ENCODE results near the gene KERA.
"Not testable (repeated sequence)": the region's sequence is repeated elsewhere in the genome, so short reads cannot be mapped to it uniquely, and the experiment has no call there.

Gene KERA, protein sequence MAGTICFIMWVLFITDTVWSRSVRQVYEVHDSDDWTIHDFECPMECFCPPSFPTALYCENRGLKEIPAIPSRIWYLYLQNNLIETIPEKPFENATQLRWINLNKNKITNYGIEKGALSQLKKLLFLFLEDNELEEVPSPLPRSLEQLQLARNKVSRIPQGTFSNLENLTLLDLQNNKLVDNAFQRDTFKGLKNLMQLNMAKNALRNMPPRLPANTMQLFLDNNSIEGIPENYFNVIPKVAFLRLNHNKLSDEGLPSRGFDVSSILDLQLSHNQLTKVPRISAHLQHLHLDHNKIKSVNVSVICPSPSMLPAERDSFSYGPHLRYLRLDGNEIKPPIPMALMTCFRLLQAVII

DNA sequence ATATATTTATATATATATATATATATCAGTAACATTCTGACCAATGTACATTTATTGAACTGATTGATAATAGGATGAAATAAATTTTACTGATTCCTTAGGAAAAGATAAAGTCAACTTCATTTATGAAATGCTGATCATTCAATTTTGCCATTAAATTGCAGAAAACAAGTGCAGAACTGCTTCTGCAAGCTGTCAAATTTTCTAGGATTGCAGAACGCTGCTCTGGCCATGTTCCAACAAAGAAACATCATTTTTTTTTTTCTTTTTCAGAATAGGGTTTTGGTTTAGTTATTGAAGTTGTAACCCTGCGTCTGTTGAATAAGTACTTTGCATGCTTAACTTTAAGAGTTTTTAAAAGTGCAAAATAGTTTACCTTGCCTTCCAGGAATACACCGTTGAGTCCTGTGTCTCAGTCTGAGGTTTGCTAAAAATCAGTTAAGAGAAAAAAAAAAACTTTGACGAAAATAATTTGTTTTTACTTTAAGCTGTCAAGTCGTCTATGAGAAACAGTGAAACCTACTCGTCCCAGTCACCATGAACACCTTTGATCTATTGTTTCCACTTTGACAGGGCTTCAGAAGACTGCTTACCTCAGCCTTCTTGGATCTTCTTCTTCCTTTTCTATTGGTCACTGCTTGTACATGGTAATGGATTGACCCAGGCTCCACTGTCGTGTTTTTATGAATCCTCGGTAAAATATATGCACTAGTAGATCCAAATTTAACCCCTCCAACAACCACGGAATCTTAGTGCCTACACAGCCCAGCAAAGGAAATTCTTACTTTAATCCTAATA is at the start of gene KERA:
TSS of gene KERA (minus strand) at position 657 of the 798 bp plus-strand sequence. CDS start 1,743 bp downstream, outside the sequence.
- DNase-seq: no peak

DNA sequence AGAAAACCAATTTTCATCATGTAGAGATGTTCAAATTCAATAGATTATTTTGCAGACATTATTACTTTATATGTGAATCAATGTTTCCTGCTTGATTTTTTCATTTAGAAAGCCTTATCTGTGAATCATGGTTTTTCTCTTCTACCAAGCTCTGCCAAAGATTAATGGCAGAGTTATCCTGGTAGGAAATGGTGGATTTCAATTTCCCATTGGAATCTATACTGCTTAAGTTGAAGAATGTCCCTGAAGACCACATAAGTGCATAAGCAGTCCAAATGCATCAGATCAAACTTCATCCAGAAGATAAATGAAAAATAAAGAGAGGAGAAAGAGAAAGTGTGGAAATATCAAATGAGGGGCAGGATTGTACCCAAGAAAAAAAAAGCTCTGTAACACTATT is 48.5 kb upstream of the KERA start:
- DNase-seq: no peak

DNA sequence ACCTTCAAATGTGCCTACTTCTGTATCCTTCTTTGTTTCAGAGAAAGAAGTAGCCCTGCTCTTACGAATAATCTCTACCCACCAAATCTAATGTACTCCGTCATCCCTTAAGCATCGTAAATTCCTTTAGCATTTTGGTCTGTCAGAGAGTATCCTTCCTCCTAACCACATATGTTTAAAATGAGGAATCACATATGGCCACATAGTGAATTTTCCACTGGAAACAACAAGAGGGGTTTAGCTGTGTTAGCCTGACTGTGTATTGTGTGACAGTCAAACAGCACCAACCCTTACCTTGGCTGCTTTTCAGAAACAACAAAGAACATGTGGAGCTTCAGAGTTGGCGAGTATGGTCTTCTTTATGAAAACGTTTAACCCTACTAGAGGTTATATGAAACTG is 48.0 kb upstream of the KERA start:
- no peak for DNase-seq

DNA sequence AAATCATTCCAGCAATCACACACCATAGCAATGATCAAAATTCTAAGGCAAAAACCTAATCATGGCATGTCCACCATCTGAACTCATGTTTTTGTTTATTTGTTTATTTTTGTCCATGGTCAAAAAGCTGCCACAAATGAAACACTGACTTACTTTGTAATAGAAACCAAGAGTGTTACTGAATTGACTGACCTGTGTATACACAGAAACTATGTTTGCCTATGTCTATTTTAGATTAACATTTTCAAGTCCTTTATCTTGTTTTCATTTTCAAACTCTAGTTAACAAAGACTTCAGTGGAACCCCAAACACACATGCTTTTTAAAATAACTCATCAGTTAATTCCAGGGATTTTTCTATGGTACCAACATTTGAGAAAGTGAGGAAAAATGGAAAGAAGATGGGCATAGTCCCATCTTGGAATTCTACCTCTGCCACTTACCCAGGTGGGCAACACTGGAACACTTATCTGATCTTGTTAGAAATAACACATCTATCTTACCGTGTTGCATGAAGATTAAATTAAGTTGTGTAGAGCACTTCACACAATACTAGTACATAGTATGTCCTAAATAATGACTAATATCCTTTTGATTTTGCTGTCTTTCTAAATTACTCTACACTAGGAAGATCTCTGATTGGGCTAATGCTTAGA is 47.1 kb upstream of the KERA start:
- DNase-seq: no peak

DNA sequence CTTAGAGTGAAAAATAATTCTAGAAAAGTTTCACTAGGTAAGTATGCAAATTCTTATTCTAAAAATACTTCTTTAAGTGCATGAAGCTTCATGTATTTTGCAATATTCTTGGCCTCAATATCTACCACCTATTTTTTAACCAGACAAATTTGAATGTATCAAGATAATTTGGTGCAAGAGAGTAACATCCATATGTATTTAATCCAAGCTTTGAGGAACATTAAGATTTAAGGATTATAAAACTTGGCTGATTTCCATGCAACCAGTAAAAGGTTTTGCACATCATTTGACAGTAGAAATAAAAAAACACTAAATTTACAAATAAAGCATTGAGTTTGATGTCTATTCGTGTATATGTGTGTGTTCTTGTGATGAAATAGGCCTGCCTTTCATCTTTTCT is 45.8 kb upstream of the KERA start:
- no peak for DNase-seq

DNA sequence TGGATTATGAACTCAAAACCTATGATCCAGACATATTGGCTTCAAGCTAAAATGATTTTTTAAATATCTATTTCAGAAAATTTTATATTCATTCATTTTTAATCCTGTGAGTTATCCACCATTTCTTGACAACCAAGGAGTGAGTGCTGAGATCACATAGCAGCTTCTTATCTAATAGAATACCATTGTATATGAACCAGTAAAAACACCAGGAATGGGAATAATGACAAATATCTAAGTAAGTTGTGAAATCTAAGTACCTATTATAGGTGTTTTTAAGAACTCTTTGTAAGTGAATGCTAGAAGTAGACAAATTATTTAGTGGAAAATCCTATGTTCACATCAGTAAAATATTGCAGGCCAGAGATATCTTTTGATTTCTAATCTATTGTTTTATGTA is 45.3 kb upstream of the KERA start:
- no peak for DNase-seq

DNA sequence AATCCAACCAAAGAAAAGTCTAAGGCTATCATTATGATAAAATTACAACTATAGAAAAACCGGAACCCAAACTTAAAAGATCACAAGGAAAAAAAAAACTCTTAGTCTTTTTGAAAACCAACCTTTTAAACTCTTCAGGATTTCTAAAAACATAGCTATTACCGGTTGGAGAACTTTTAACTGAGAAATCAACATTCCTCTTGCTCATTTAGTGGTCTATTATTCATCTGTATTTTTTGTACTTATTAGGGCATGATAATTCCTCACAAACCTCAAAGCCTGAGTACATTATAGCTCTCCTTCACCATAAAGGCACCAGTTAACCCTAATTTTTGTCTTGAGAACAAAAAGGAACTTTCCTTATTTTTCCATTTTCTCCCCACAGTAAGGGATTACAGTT is 43.1 kb upstream of the KERA start:
- DNase-seq: no peak

DNA sequence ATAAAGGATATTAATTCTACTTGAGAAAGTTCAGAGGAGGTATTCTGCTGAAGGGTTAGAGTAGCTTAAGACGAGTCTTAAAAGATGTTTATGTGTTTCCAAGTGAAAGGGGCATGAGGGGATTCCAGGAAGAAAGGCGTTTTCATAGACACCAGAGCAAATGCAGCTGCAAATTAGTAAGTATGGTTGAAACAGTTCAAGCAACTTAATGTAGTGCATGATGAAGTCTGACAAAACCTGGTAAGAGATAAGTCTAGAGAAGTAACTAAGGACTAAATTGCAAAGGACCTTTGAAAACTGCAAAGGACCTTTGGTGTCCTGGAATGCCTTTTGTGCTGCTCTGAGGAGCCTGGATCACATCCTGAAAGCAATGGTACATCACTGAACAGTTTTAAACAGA is 42.0 kb upstream of the KERA start:
- DNase-seq: no peak

DNA sequence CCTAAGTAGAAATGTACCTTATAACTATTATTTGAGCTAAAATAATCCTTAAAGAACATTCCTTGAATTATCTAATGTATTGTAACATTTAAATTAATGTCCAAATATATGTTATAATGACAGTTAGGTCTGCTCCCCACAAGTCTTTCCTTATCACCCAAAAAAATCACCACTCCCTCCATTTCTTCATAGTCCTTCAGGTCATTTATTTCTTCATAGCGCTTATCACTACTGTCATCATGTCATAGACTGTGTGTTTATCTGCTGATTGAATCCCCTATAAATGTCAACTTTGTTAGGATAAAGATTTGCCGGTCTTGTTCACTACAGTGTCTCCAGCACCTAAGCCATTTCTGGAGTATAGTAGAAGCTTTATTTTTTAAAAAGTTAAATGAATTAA is 41.5 kb upstream of the KERA start:
- DNase-seq: no peak

DNA sequence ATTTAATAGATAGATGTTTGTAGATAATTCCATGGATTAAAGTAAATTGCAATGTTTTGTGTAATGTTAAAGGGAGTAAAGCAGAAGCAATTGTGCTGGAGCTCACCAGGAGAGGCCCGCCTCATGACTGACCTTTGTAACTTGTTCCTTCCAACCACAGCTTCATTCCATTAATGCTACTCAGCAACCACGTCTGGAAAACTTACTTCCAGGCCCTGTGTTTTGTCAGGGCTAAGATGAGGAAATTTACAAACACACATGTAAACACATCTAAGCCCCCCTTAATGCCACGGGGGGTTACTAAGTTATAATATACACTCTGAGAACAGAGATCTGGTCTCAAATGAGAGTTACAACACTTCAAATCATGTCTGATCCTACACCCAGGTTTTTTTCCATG is 41.1 kb upstream of the KERA start:
- DNase-seq: no peak

DNA sequence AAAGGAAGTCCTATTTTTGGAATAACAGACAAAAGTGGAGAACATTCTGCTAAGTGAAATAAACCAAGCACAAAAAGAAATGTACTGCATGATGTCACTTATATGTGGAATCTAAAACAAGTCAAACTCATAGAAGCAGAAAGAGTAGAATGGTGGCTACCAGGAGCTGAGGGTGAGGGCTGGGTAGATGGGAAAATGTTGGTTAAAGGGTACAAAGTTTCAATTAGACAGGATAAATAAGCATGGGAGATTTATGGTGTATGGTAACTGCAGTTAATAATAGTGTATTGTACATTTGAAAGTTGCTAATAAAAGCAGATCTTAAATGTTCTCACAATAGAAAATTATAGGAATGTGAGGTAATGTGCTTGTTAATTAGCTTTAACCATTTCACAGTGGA is 40.6 kb upstream of the KERA start:
- no peak for DNase-seq

DNA sequence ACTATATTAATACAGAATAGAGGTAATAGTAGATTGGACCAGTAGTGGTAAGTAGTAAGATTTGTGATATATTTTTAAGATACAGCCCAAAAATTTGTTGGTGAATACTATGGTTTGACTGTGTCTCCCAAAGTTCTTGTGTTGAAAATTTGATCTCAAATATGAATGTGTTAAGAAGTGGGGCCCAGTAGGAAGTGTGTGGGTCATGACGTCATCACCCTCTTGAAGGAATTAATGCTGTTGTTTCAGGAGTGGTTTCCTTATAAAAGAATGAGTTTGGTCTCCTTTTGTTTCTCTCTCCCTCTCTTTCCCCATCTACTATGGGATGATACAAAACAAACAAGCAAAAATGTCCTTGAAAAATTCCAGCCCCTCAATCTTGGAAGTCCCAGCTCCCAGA is 37.1 kb upstream of the KERA start:
- no peak for DNase-seq

DNA sequence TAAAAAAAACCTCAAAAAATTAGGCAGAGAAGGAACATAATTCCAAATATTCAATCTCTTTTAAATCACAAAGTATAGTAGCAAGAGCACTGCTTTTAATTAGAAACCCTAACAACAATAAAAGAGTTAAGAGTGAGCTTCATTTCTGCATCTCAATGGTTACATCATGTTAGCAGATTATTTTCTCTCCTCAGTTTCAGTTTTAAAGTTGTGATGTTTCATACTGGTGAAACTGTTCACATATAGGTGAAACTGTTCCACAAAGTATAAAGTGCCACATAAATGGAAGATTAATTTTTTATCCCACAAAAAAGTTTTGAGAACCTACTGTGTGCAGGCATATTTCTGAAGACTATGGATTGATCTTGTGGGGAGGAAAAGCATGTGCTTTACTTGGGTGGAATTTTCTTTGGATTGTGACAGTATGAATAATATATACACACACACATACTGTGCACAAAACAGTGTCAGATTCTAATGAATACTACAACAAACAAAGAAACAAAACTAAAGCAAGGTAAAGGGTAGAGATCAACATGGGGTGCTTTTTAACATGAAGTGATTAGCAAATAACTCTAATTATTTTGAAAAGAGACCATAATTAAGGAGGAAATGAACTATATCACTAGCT is 36.3 kb upstream of the KERA start:
- DNase-seq: no peak

DNA sequence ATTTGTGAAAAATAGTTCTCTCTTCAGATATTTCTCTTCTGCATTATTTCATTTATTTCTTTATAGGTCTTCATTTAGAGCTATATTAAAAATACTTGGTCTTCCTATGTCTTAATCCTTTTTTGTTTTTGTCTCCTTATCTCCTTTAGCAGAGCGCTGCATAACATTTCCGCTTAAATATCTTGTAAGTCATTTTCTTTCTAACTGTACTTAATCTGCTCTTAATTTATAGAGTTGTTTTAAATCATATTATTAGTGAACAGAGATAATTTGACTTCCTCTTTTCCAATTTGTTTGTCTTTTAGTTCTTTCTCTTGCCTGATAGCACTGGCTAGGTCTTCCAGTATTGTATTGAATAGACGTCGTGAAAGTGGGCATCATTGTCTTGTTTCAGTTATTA is 35.5 kb upstream of the KERA start:
- DNase-seq: no peak

DNA sequence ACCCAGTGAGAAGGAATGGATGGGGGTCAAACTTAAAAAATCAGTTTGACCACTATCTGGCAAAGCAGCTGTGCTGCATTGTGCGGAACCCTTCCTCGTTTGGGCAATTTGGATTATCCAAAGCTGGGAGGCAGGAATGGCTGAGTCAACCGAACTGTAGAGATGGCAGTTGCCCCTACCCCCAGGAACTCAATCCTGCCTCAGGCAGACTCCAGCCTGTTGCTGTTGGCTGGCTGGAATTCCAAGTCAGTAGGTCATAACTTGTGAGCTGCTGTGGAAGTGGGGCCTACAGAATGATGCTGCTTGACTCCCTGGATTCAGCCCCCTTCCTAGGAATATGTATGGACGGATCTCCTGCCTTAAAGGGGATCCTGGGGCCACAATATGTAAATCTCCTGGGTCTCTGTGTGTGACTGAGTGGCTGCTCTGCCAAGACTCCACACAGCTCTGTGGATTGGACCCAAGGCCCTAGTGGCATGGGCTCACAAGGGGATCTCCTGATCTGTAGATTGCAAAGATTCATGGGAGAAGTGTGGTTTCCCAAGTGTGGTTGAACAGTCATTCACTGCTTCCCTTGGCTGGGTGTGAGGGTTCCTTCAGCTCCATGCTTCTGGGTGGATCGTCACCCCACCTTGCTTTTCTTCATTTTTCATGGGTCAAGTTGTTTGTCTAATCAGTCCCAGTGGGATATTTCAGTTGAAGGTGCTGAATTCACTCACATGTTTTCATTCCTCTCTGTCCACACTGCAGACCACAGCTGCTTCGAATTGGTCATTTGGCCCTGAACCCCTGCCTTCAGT is 34.3 kb upstream of the KERA start:
- no peak for DNase-seq

DNA sequence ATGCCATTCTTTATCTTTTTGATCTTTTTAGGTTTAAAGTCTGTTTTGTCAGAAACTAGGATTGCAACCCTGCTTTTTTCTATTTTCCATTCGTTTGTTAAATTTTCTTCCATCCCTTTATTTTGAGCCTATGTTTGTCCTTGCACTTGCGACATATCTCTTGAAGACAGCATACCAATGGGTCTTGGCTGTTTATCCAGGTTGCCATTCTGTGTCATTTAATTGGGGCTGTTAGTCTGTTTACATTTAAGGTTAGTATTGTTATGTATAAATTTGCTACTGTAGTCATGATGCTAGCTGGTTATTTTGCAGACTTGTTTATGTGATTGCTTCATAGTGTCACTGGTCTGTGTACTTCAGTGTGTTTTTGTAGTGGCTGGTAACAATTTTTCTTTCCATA is 32.1 kb upstream of the KERA start:
- not testable (repeated sequence) for DNase-seq

DNA sequence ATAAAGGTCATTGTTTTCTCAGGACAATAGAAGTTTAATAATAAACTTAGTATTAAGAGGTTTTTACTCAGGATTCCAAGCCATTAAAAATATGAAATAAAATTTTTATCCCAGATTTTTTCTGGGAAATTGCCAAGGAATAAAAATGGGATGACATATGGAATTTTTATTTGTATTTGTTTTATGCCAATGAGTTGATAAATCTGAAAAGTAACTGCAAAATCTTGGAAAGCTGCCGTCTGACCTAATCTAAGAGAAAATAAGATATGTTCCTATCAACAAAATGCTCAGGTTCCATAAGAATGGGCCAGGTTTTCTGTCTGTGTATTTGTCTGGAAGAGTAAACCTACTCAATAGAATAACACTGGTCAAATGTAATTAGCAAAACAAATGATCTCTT is 22.2 kb upstream of the KERA start:
- DNase-seq: no peak

DNA sequence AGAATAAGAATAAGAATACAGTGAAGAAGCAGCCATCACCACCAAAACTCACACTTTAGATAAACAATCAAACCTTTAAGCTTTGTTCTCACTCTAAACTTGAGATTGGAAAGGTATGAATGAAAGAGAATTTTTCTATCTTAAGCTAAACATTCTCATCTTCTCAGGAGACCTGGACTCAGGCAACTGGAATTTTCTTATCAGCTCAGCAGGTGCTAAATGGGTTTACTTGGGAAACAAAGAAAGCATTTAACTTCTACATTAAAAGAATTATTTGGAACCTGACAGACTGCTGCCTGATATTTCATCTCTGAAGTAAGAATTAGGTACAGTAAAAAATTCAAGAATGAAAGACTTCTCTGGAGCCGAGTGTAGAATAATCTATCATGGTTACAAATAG is 20.7 kb upstream of the KERA start:
- no peak for DNase-seq

DNA sequence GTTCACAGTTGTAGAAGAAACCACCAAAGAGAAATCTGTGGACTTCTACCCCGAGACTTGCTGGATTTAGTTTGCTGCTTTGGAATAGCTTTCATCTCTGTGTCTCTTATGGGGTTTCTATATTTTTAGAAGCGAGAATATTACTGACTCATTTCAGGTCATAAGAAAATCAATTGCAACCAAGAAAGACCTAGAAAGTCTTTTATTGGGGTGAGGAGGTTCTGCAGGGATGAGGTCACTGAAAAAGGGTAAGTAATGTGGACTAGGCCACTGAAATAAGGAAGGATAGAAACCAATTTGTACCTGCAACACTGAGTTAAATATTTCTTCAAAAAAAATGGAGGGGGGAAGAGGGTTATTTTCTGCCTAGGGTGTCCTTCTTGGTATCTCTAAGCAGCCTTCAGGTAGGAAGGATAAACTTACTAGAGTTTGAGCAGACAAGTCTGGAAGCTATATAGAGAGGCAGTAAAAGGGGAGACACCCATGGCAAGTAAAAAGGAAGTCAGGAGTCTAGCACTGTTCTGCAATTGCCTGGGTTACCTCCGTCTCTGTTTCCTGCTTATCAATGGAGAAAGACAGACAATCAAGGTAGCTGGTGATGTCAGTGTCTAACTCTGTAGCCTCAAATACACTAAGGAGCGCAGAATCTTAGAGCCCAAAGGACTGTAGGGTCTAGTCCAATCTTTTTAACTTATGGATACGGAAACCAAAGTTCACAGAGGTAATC is 19.6 kb upstream of the KERA start:
- DNase-seq: no peak

DNA sequence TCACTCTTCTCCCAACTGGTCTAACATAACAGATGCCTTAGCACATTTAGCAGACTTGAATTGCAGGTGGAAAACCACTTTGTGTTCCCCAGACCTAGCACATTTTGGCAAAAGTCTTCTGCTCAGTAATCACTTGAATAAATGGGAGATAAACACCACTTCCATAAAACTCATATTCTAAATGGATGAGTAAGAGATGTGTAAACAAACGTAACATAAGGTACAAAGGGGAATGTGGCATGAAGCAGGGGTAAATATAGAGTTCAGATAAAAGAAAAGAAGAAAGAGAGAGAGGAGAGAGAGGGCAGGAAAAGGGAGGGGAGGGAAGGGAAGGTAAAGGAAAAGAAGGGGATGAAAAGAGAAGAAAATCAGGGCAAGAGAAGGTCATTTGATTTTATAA is 17.0 kb upstream of the KERA start:
- no peak for DNase-seq

DNA sequence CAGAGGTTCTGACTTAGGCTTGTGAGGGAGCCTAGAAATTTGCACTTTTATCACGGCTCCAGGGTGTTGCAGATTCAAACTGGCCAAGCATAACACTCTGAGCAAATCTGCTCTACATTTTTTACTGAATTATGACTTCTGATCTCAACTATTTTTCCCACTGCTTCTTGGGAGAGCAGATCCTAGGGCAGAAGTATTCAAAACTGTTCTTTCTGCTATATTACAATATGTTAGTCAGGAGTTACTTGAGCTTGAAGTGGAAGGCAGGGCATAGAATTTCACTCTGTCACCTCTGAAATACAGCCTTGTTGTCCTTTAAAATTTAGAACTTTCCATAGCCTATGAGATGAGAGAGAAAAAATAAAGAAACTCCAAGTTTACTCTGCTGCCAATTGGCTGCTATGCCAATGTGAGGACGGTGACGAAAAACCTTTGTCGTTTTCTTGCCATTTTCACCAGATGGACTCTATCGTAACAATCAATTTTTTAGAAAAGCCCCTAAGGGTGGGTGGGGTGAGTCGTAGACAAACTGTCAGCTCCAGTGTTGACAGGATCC is 16.4 kb upstream of the KERA start:
- no peak for DNase-seq

DNA sequence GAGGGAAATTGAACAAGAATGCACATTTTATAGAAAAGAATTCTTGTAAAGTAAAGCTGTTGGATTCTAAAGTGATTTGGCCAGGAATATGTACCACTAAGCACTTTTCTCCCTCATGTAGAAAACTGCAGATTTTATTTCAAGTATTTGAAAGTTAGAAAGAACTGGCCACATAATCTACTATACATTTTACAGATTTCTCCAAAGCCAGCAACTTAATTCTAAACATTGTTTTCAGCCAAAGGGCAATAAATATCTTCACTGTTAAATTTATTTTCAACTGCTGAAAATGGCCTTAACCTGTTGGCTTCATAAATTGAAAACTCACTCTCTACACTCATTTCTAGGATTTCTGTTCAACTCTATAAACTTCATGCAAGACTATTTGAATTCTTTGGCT is 15.6 kb upstream of the KERA start:
- no peak for DNase-seq
